Stimulated activated CD8-positive, alpha-beta memory T cell treated with anti-CD3 and anti-CD28 coated beads, Interleukin-15, amount 100 ng/mL, for 24 hours (primary cell): ENCODE measurements around the gene MCM6.
"Not testable (repeated sequence)": the region's sequence is repeated elsewhere in the genome, so short reads cannot be mapped to it uniquely, and the experiment has no call there.

Experiments
- DNase-seq: peaks from one replicate; pipeline ENCODE4 v3.0.0-alpha.2; 2020; ENCODE audit warnings: low read depth

MCM6 gene

GRCh38 chr2:135820003-135820618 is 56.1 kb downstream of the MCM6 start:
- peak; percentile 52 for DNase-seq

- DNase-seq, result no peak
Measured at GRCh38 chr2:135818937-135819610, 57.2 kb downstream of the MCM6 start.

GRCh38 chr2:135817951-135818350 is 58.3 kb downstream of the MCM6 start:
- DNase-seq, result no peak

DNA sequence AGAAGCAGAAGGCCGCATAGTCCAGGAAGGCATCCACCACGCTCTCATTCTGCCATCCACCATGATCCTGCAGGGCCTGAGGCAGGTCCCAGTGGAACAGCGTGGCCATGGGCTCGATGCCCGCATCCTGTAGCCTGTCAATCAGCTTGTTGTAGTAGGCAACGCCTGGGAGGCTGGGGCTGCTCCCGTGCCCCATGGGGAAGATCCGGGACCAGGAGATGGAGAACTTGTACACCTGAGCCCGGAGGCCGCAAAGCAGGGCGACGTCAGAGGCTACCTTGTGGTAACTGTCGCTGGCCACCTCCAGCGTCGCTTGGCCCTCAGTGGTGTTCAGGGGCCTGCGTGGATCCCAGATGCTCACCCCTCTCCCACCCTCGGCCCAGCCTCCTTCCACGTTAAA is 58.8 kb downstream of the MCM6 start:
- no peak for DNase-seq

DNA sequence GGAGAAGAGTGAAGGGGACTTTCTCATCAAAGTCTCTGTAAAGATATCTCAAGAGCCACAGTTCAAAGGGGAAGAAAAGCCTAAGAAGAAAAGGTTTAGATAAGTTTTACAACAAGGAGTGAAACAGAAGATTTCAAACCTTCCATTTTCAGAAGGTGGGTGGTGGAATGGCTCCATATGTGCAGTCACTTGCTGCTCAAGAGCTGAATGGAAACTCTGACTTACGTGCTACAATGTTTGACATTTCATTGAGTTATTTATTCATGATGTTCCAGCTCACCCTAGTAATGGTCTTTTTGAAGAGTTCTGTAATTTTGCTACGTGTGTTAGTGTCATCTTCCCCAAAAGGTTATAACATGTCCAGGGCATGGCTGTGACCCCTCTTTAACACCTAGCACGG is 61.0 kb downstream of the MCM6 start:
- DNase-seq, result no peak

DNA sequence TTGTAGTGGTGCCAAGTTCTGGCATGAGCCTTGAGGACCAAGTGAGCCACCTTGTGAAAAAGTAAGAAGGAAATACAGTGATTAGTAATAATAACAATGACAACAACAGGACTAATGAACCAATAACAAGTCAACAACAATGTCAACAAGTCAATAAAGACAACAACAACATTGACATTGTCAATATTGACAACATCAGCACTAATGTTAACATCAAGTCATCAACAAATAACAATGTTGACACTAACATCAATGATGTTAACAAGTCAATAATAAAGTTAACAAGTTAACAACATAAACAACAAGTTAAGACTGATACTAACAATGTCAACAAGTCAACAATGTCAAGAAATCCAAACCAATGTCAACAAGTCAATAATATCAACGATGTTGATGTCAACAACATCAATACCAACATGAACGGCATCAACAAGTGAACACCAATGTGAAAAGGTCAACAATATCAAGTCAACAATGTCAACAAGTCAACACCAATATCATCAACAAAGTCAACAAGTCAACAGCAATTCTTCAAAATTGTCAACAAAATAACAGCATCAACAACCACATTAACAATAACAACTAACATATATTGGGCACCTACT is 63.2 kb downstream of the MCM6 start:
- DNase-seq, result no peak

- not testable (repeated sequence) for DNase-seq
Measured at GRCh38 chr2:135807874-135808273, 68.4 kb downstream of the MCM6 start.

DNA sequence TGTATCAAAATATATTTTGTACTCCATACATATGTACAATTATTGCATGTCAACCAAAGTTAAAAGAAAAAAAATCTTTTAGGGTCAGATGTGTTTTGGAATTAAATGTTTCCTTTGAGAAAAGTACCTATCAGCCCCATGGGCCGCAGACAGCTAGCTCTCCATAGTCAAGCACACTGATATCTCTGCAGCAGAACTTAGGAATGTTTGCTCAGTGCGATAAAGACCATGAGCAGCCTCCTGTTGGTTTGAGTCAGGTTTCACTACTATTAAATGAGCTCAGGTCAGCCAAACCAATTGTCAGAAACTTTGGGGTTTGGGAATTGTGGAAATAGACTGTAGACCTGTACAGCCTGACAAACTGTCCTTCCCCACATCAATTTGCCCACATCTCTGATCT is 73.0 kb downstream of the MCM6 start:
- no peak for DNase-seq

- DNase-seq, result no peak
Measured at GRCh38 chr2:135802350-135802749, 73.9 kb downstream of the MCM6 start.

DNA sequence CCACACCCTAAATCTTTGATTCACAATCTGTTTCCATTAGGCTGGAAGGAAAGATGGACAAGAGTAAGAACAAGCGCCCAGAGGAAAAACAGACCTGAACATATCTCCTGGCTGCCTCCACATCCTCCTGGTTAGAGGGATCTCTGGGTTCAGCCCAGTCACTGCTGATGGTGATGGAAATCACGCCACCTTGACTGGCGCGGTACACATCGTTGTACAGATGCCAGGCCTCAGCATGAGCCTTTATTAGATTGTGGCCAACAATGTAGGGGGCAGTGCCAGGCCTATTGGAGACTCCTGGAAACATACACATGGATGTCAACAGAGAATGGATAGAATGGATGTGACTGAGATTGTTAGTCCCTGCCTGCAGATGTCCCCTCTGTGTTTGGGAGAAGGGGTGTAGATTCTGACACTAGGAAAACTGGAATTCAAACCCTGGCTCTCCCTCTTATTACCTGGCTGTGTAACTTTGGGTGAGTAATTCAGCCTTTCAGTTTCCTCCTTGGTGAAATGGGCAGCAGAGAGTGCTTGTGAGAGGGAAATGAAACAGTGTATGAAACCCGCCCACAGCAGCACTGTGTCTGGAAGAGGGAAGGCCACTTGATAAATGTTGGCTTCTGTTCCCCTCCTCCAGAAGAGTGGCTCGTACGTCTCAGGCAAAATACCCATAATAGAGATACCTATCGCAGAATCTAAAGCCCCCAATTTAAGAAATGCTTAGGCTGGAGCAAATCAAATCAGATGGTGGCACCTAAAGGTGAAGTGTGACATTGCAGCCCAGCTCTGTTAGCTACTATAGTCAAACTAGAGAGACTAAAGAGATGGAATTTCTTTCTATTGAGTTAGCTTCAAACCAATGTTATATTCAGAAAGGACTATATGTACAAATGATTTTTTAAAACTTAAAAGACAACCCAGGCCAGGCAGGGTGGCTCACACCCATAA is 75.5 kb downstream of the MCM6 start:
- no peak for DNase-seq

GRCh38 chr2:135799738-135800137 is 76.5 kb downstream of the MCM6 start:
- DNase-seq, result no peak

DNA sequence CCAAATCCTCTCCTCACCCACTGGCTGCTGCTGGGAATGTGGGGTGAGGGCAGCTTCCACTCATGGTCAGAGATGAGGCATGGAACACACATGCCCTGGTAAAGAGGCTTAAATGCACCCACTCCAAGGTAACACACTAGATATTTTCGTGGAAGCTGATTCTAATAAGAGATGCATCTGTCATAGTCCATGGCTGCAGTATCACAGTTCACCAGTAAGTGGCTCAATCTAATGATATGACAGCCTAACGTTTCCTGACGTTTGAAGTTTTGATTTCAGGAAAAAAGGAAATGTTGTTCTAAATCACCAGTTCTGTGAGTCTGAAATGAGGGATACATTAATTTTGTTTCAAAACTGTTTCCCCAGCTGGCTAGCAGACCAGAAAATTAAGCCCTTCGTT is 77.5 kb downstream of the MCM6 start:
- DNase-seq, result no peak

GRCh38 chr2:135798275-135798705 is 78.0 kb downstream of the MCM6 start:
- DNase-seq, result no peak

GRCh38 chr2:135797497-135798274 is 78.6 kb downstream of the MCM6 start:
- DNase-seq, result peak; percentile 60

GRCh38 chr2:135796606-135797005 is 79.6 kb downstream of the MCM6 start:
- no peak for DNase-seq

DNA sequence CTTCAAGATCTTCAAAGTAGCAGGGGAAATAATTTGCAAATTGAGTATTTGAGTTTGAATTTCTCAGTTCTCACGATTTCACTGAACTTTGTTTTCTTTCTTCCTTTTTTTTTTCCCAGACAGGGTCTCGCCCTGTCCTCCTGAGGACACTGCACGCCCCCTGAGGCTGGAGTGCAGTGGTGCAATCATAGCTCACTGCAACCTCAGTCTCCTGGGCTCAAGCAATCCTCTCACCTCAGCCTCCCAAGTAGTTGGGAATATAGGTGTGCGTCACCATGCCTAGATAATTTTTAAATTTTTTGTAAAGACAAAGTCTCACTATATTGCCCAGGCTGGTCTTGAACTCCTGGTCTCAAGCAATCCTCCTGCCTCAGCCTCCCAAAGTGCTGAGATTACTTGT is 80.6 kb downstream of the MCM6 start:
- DNase-seq, result not testable (repeated sequence)

DNA sequence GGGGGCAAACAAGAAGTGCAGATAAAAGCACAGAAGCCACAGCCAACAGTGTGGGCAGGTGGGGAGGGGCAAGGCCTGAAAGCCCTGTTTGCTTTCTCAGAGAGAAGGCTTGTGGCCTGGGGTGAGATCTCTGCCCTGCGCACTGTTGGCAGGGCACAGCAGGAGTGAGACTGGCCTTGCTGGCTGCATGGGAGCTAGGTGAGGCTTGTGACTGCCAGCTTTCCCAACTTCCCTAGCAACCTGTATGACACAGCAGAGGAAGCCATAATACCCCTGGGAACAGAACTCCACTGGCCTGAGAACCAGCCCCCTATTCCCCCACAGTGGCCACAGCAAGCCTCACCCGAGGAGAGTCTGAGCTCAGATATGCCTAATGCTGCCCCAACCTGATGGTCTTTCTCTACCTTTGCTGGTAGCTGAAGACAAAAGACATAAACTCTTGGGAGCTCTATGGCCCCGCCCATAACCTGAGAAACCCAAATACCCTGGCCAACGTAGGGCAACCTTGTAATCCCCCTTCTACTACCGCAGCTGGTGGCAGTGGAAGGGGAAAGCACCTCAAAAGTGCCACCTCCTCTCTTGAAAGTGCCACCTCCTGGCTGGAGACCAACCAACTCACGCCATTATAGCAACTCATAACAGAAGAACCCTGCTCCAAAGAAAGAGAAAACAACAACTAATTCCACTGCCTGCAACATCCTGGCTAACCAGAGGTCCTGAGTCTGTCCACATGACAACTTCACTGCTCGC is 83.7 kb downstream of the MCM6 start:
- DNase-seq, result no peak

DNA sequence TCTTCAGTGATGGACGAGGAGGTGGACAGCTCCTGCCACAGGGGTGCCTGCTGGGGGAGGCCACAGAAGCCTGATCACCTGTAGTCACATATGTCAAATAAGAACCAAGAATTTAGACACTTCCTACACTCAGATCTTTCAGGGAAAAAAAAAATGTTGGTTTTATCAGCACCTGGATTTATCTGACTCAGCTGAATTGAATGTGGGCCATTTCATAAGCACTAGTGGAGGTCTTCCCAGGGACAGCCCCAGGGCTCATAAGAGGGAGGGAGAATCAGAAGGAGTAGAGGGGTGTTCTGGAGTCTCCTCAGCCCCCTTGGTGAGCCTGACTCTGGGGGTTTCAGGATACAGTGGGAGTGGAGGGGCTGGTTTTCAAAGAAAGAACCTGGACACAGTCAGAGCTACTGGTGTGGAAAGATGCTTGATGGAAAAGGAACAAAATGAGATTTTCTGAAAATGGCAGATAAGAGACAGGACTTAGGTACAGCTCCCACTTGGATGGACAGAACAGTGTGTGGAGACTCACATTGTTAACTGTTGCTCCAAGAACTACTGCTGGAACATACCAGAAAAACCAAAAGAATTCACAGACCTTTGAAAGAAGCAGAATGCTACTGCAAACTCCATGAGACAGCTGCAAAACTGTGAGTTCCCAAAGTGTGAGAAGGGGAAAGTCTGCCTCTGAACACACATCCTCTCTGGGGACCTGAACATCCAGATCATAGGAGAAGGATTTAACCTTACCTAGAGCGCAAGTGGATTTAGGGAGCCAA is 84.6 kb downstream of the MCM6 start:
- no peak for DNase-seq

- DNase-seq, result no peak
Measured at GRCh38 chr2:135790423-135790822, 85.8 kb downstream of the MCM6 start.
